Measurements from ENCODE around the gene CYB561. TPM values are rescaled to one million over a fixed set of nuclear protein-coding genes. Genes with fewer than 3 reads are reported as not detected.

CYB561 gene
- total RNA-seq, 4 donors from 2014 or later, result 2.2 to 6.5 (median 3.9) TPM

GRCh38 chr17:63451150-63451549 lies 5.0 kb upstream of the CYB561 start:
- in situ Hi-C loops (cut with MboI; ENCODE audit: low sequenced_read_pairs in 4 of 4), result loop anchor here in 1 of 4 donors (25.0 kb wide), 1 partner anchor 89 kb away; no protein-coding TSS in a partner anchor

GRCh38 chr17:63450551-63450950 lies 4.4 kb upstream of the CYB561 start:
- Histone ChIP-seq H3K27ac (no peak overlapping the region), H3K27me3 (peaks cover 0 to 3% (median 0%) of the 10 kb centered on the region in 3 donors), H3K9me3 (no peaks in the 10 kb centered on the region), H3K4me1 (peaks cover 18 to 19% of the 10 kb centered on the region in 2 donors), H3K36me3 (no peaks in the 10 kb centered on the region), H3K4me3 (no peak overlapping the region)
- ATAC-seq (no peak), DNase-seq (no peak)
- TF ChIP-seq CTCF (IDR thresholded peaks at IDR 0.05 in 4 of 5, conservative IDR thresholded peaks at IDR 0.05 in 1 of 5) (no peak), POLR2A (IDR thresholded peaks at IDR 0.05) (no peak)
- in situ Hi-C loops (cut with MboI; ENCODE audit: low sequenced_read_pairs in 4 of 4), result loop anchor here in 1 of 4 donors (25.0 kb wide), 1 partner anchor 88 kb away; no protein-coding TSS in a partner anchor
- intact Hi-C loops (cut with DNase I; ENCODE audit: low total_unique reads), result no loop called here

More at GRCh38 chr17:63451150-63451549, 5.0 kb upstream of the CYB561 start:
- H3K27ac ChIP-seq, result no peak overlapping the region
- DNase-seq (no peak), ATAC-seq (no peak)
- no peaks in the 10 kb centered on the region for H3K9me3 ChIP-seq
- H3K4me3 ChIP-seq, result no peak overlapping the region
- TF ChIP-seq POLR2A (IDR thresholded peaks at IDR 0.05), result no peak
- TF ChIP-seq CTCF (IDR thresholded peaks at IDR 0.05 in 4 of 5, conservative IDR thresholded peaks at IDR 0.05 in 1 of 5), result no peak
- peaks cover 16 to 17% of the 10 kb centered on the region in 2 donors for H3K4me1 ChIP-seq
- no peaks in the 10 kb centered on the region for H3K27me3 ChIP-seq
- intact Hi-C loops (cut with DNase I; ENCODE audit: low total_unique reads), result no loop called here
- H3K36me3 ChIP-seq, result no peaks in the 10 kb centered on the region

GRCh38 chr17:63448655-63449054 lies 2.5 kb upstream of the CYB561 start:
- in situ Hi-C loops (cut with MboI; ENCODE audit: low sequenced_read_pairs in 4 of 4) (loop anchor here in 2 of 4 donors (25.0 kb wide), 2 partner anchors 264 to 389 kb away; partner anchors contain the start of genes FTSJ3 (in 1 of the 2), LIMD2 (in 1 of the 2), PSMC5 (in 1 of the 2) and SMARCD2 (in 1 of the 2)), intact Hi-C loops (cut with DNase I; ENCODE audit: low total_unique reads) (no loop called here)
- Histone ChIP-seq H3K27ac (no peak overlapping the region), H3K4me3 (no peak overlapping the region), H3K4me1 (peaks cover 19 to 25% of the 10 kb centered on the region in 2 donors), H3K9me3 (no peaks in the 10 kb centered on the region), H3K36me3 (no peaks in the 10 kb centered on the region), H3K27me3 (peaks cover 0 to 6% (median 2%) of the 10 kb centered on the region in 3 donors)
- no peak for ATAC-seq
- no peak for DNase-seq
- TF ChIP-seq POLR2A (IDR thresholded peaks at IDR 0.05), result no peak
- TF ChIP-seq CTCF (IDR thresholded peaks at IDR 0.05 in 4 of 5, conservative IDR thresholded peaks at IDR 0.05 in 1 of 5), result no peak

GRCh38 chr17:63447471-63448009 lies 1.4 kb upstream of the CYB561 start:
- Histone ChIP-seq H3K27me3 (peaks cover 0 to 6% (median 2%) of the 10 kb centered on the region in 3 donors), H3K9me3 (no peaks in the 10 kb centered on the region), H3K36me3 (no peaks in the 10 kb centered on the region), H3K4me1 (peaks cover 19 to 25% of the 10 kb centered on the region in 2 donors), H3K27ac (peak overlapping the region; percentile 68 to 83 (median 78)), H3K4me3 (peak overlapping the region in 2 of 4 donors; percentile 75 to 77)
- intact Hi-C loops (cut with DNase I; ENCODE audit: low total_unique reads), result no loop called here
- DNase-seq, result no peak
- no peak for ATAC-seq
- in situ Hi-C loops (cut with MboI; ENCODE audit: low sequenced_read_pairs in 4 of 4), result loop anchor here in 2 of 4 donors (25.0 kb wide), 2 partner anchors 265 to 390 kb away; partner anchors contain the start of genes FTSJ3 (in 1 of the 2), LIMD2 (in 1 of the 2), PSMC5 (in 1 of the 2) and SMARCD2 (in 1 of the 2)
- no peak for TF ChIP-seq POLR2A (IDR thresholded peaks at IDR 0.05)
- no peak for TF ChIP-seq CTCF (IDR thresholded peaks at IDR 0.05 in 4 of 5, conservative IDR thresholded peaks at IDR 0.05 in 1 of 5)
